Subcutaneous abdominal adipose tissue (tissue), 5 donors: Measurements from ENCODE around the gene ASTN2.

Experiments
- H3K27ac ChIP-seq: one replicate; pipeline ENCODE4 v1.7.0; 2013; ENCODE audit warnings: low read depth, mild to moderate bottlenecking, inconsistent platforms, low read length, moderate library complexity
- H3K27me3 ChIP-seq, 5 donors: one replicate each; pipeline ENCODE4 v1.7.0; 2013; ENCODE audit warnings: low read length in 5 of 5, inconsistent platforms in 1 of 5; ENCODE audit not compliant: control insufficient read depth in 5 of 5, insufficient read depth in 4 of 5
- H3K36me3 ChIP-seq, 5 donors: one replicate each; pipeline ENCODE4 v1.7.0; 2013; ENCODE audit warnings: low read length in 5 of 5; ENCODE audit not compliant: control insufficient read depth in 5 of 5, insufficient read depth in 5 of 5
- H3K4me1 ChIP-seq, 5 donors: one replicate each; pipeline ENCODE4 v1.7.0; 2013; ENCODE audit warnings: low read length in 5 of 5, mild to moderate bottlenecking in 3 of 5, moderate library complexity in 1 of 5; ENCODE audit not compliant: control insufficient read depth in 5 of 5, insufficient read depth in 5 of 5
- H3K4me3 ChIP-seq, 5 donors: one replicate each; pipeline ENCODE4 v1.7.0; 2013; ENCODE audit warnings: low read length in 5 of 5, low read depth in 1 of 5
- H3K9ac ChIP-seq, 5 donors: one replicate each; pipeline ENCODE4 v1.7.0; 2013; ENCODE audit warnings: low read length in 5 of 5, mild to moderate bottlenecking in 4 of 5, moderate library complexity in 3 of 5
- H3K9me3 ChIP-seq, 5 donors: one replicate each; pipeline ENCODE4 v1.7.0; 2013; ENCODE audit warnings: low read length in 5 of 5; ENCODE audit not compliant: control insufficient read depth in 5 of 5
- donor health status: healthy.
- donor health status: healthy.
- donor health status: healthy.
- donor health status: healthy.
- donor health status: healthy.

The ASTN2 gene

DNA sequence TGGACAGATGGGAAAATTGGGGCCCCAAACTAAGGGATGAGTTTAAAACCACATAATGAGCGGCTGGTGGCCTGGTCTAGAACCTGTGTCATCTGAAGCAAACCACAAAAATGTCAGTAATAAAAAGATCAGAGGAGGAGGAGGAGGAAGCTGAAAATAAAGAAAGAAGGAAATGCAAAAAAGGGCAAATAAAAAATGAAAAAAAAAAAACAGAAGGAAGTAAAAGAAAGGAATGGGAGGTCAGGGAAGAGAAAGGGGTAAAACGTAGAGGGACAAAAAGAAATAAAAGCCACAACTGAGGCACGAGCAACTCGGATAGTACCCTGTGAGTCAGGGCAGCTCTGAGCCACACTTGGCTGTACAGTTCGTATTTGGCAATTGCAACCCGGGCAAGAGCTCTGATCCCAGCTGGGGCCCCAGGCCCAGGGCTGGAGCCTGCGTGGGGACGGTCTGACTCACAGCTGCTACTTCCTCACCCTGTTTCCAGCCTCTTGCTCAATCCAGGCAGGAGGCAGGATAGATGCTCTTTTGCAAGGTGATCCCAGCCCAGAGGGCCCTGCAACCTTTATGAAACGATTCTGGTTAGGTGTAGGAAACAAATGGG, 865.7 kb downstream of the ASTN2 start:
- H3K27me3 ChIP-seq = no peaks in the 10 kb centered on the region
- no peak overlapping the region for H3K4me3 ChIP-seq
- peaks cover 0 to 25% (median 10%) of the 10 kb centered on the region in 5 donors for H3K4me1 ChIP-seq
- H3K9me3 ChIP-seq = no peaks in the 10 kb centered on the region
- H3K9ac ChIP-seq = no peak overlapping the region
- H3K36me3 ChIP-seq = no peaks in the 10 kb centered on the region
- peak overlapping the region; percentile 50 for H3K27ac ChIP-seq

DNA sequence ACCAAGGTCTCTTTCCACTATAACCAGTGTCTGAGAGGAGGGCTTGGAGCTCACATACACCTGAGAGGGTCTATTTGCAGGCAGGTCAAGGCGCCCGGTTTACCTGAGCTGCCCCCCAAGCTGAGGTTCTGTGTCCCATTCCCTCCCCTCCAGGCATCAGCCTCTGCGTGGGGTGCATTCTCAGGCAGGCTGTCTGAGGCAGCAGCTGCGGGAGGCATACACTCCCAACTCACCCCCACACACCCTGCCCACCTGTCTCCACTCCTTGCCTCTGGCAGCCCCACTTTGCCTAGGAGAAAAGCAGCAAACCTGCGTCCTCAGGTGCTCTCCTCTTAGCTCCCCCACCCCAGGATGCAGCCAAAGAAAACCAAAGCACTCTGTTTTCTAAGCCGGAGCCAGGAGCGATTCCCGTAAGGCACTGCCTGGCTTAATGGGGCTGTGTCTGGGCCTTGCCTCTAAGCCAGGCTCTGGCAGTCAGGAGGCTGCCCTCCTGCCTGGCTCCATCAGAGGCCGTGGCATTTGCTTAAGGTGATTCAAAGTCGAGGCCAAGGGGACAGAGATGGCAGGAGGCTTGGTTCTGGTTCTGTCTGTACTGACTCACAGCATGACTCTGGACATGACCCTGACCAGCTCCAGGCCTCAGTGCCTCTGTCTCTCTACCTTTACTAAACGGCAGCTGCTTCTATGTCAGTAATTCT, 867.0 kb downstream of the ASTN2 start:
- H3K4me1 ChIP-seq = peaks cover 0 to 27% (median 10%) of the 10 kb centered on the region in 5 donors
- no peaks in the 10 kb centered on the region for H3K27me3 ChIP-seq
- H3K36me3 ChIP-seq = no peaks in the 10 kb centered on the region
- H3K4me3 ChIP-seq = no peak overlapping the region
- no peaks in the 10 kb centered on the region for H3K9me3 ChIP-seq
- H3K27ac ChIP-seq = no peak overlapping the region
- H3K9ac ChIP-seq = no peak overlapping the region

DNA sequence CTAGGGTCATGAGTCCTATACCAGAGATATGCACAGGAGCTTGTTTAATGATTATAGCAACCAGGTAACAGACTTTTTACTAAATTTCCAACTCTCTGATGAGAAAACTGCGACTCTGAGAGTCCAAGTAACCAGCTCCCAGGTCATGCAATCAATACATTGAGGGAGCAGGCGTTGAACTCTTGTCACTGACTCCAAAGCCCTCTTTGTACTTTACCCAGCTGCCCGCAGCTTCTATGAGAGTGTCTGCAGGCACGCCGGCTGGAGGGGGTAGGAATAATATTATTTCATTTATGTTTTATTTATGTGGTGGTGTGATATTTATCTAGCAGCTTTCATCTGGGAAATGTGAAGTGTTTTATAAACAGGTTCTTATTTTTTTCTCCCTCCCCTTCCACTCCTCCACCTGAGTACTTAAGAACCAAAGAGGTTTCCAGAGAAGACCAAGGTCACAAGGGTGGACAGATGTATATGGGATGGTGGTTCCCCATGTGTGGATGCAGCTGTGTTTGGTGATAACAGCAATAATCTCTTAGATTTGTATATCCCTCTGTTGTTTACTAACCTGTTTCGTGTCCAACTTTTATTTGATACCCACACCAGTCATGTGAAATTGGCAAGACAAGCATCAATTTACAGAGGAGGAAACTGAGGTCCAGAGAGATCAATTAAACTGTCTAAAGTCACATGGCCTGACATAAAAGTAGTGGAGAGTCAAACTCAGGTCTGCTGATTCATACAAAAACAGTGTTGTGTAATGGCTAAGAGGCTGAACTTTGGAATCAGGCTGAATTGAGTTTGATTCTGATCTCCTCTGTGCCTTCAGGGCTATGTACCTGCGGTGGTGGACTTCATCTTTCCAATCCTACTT, 867.9 kb downstream of the ASTN2 start:
- no peak overlapping the region for H3K27ac ChIP-seq

GRCh38 chr9:116544896-116545295, 870.0 kb downstream of the ASTN2 start:
- Histone ChIP-seq H3K4me3 (no peak overlapping the region), H3K9ac (no peak overlapping the region), H3K27ac (peak overlapping the region; percentile 31)

More for the DNA sequence above, 867.9 kb downstream of the ASTN2 start:
- Histone ChIP-seq H3K9ac (no peak overlapping the region), H3K4me3 (no peak overlapping the region), H3K4me1 (peaks cover 0 to 27% (median 10%) of the 10 kb centered on the region in 5 donors), H3K27me3 (no peaks in the 10 kb centered on the region), H3K36me3 (no peaks in the 10 kb centered on the region), H3K9me3 (no peaks in the 10 kb centered on the region)

DNA sequence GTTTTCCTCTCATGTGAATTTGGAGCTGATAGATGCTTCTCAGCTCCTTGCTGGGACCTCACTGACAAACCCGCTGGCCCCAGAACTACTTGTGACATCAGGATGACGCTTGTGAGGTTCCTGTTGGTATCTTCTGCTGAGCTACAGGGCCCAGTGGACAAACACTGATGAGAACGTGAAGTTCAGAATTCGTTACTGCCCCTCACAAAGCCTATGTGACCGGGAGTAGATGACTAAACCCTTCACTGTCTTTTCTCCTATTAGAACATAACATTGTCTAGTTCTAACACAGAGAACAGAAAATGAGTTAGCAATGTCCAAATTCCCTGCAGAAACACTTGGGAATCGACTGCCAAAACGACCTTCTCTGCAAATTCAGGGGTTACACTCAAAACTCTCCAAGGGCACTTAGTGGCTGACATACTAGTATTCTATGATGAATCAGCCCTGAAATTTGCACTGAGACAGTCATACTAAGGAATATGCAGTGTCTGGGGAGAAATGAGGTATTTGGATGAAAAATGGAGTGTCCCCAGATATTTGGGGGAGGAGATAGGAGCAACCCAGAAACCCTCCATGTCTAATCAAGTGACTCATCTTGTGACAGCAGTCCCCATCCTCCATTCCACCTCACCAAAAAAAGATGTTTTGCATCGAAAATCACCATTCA, 871.0 kb downstream of the ASTN2 start:
- no peaks in the 10 kb centered on the region for H3K27me3 ChIP-seq
- no peaks in the 10 kb centered on the region for H3K9me3 ChIP-seq
- no peaks in the 10 kb centered on the region for H3K36me3 ChIP-seq
- H3K4me1 ChIP-seq = peaks cover 0 to 7% (median 3%) of the 10 kb centered on the region in 5 donors
- H3K27ac ChIP-seq = peak overlapping the region; percentile 19
- no peak overlapping the region for H3K4me3 ChIP-seq
- no peak overlapping the region for H3K9ac ChIP-seq

More at GRCh38 chr9:116544896-116545295, 870.0 kb downstream of the ASTN2 start:
- Histone ChIP-seq H3K36me3 (no peaks in the 10 kb centered on the region), H3K9me3 (no peaks in the 10 kb centered on the region), H3K27me3 (no peaks in the 10 kb centered on the region), H3K4me1 (peaks cover 0 to 17% (median 5%) of the 10 kb centered on the region in 5 donors)

GRCh38 chr9:116541402-116541801, 873.5 kb downstream of the ASTN2 start:
- Histone ChIP-seq H3K9me3 (no peaks in the 10 kb centered on the region), H3K4me3 (no peak overlapping the region), H3K27me3 (no peaks in the 10 kb centered on the region), H3K4me1 (peaks cover 0 to 7% (median 0%) of the 10 kb centered on the region in 5 donors), H3K36me3 (no peaks in the 10 kb centered on the region), H3K9ac (no peak overlapping the region), H3K27ac (no peak overlapping the region)

DNA sequence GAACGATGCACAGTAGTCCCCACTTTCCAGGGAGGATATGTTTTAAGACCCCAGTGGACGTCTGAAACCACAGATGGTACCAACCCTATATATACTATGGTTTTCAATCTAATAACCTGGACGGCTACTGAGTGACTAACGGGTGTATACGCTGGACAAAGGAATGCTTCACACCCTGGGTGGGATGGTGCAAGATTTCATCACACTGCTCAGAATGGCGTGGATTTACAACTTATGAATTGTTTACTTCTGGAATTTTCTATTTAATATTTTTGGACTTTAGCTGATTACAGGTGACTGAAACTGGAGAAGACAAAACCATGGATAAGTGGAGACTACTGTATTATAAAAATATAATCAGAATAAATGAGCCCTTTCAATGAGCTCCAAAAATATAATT, 875.3 kb downstream of the ASTN2 start:
- no peak overlapping the region for H3K9ac ChIP-seq
- no peak overlapping the region for H3K27ac ChIP-seq
- H3K36me3 ChIP-seq = no peaks in the 10 kb centered on the region
- H3K9me3 ChIP-seq = no peaks in the 10 kb centered on the region
- H3K4me1 ChIP-seq = peaks cover 0 to 2% (median 0%) of the 10 kb centered on the region in 5 donors
- no peak overlapping the region for H3K4me3 ChIP-seq
- no peaks in the 10 kb centered on the region for H3K27me3 ChIP-seq

- no peak overlapping the region for H3K9ac ChIP-seq
- H3K9me3 ChIP-seq = peaks cover 0 to 6% (median 4%) of the 10 kb centered on the region in 5 donors
- H3K4me1 ChIP-seq = no peaks in the 10 kb centered on the region
- no peak overlapping the region for H3K4me3 ChIP-seq
- no peaks in the 10 kb centered on the region for H3K27me3 ChIP-seq
- H3K27ac ChIP-seq = no peak overlapping the region
- H3K36me3 ChIP-seq = no peaks in the 10 kb centered on the region
Observed at GRCh38 chr9:116525611-116526010, 889.2 kb downstream of the ASTN2 start.

DNA sequence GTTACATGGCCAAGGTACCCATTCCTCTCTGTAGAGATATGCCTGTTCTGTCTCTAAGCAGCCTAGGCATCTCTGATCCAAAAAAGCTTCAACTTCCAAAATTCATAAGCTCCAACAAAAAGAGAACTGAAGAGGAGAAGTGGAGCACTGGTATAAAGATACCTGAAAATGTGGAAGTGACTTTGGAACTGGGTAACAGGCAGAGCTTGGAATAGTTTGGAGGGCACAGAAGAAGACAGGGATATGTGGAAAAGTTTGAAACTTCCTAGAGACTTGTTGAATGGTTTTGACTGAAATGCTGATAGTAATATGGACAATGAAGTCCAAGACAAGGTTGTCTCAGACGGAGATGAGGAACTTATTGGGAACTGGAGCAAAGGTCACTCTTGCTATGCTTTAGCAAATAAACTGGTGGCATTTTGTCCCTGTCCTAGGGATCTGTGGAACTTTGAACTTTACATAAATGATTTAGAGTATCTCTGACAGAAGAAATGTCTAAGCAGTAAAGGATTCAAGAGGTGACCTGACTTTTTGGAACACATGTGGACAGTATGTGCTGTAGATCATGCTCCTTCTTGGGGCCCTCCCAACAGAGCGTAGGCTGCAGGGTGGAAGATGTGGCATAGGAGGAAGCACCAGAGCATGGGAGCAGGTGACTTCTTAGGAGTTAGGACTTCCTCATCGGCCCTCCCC, 889.9 kb downstream of the ASTN2 start:
- H3K27me3 ChIP-seq = no peaks in the 10 kb centered on the region
- no peaks in the 10 kb centered on the region for H3K4me1 ChIP-seq
- H3K4me3 ChIP-seq = no peak overlapping the region
- H3K9ac ChIP-seq = no peak overlapping the region
- H3K27ac ChIP-seq = no peak overlapping the region
- peaks cover 0 to 7% (median 4%) of the 10 kb centered on the region in 5 donors for H3K9me3 ChIP-seq
- H3K36me3 ChIP-seq = no peaks in the 10 kb centered on the region
